K562 (cell line): ENCODE data around the gene PRTN3. TPM values are rescaled to one million over a fixed set of nuclear protein-coding genes. Genes with fewer than 3 reads are reported as not detected.

Source experiments
- ADNP ChIP-seq: fragments of 200-800 bp; sonication (Bioruptor generic); IDR thresholded peaks from 2 replicates; pipeline ENCODE4 v1.6.1; 2016; ENCODE audit warnings: missing genetic modification characterization, missing compliant biosample characterization
- BCL6 ChIP-seq: fragments of 250-450 bp; sonication (Bioruptor Pico); IDR thresholded peaks from 2 replicates; pipeline ENCODE4 v1.4.0; 2020
- CHD1 ChIP-seq: fragments of 200-600 bp; sonication (generic); IDR thresholded peaks from one replicate; pipeline ENCODE4 v1.6.1; 2012; ENCODE audit warnings: mild to moderate bottlenecking, moderate library complexity, low read length, inconsistent platforms
- CXXC5 ChIP-seq: fragments of 250-450 bp; sonication (Bioruptor Pico); IDR thresholded peaks from 2 replicates; pipeline ENCODE4 v1.8.0; 2022; ENCODE audit warnings: inconsistent platforms, mild to moderate bottlenecking, moderate library complexity
- ILF3 ChIP-seq: fragments of 450-650 bp; IDR thresholded peaks from 2 replicates; pipeline ENCODE4 v1.6.1; 2018; ENCODE audit warnings: antibody characterized with exemption, mild to moderate bottlenecking, moderate library complexity, borderline replicate concordance
- JUND ChIP-seq, 2 experiments: IDR thresholded peaks; 2 replicates in 1 of 2; 3 replicates in 1 of 2; pipeline ENCODE4 v1.6.1; 2011; ENCODE audit warnings: borderline replicate concordance in 2 of 2, low read depth in 2 of 2, low read length in 2 of 2, improper control_type of control experiment in 1 of 2, missing biosample characterization in 1 of 2, missing genetic modification characterization in 1 of 2, missing genetic modification reagents in 1 of 2
- MAZ ChIP-seq, 2 experiments: fragments of 450-650 bp in 1 of 2; sonication (generic) in 1 of 2; formaldehyde crosslinking; IDR thresholded peaks in 1 of 2; conservative IDR thresholded peaks in 1 of 2; 2 replicates each; pipeline versions ENCODE4 v1.4.0 to v1.5.0; 2020; ENCODE audit warnings: mild to moderate bottlenecking in 1 of 2, missing genetic modification reagents in 1 of 2
- POLR2B ChIP-seq: fragments of 450-650 bp; IDR thresholded peaks from 2 replicates; pipeline ENCODE4 v1.6.1; 2018; ENCODE audit warnings: low read depth; ENCODE audit not compliant: partially characterized antibody
- POU5F1 ChIP-seq: fragments of 150-350 bp; IDR thresholded peaks from 2 replicates; pipeline ENCODE4 v1.6.1; 2014; ENCODE audit warnings: borderline replicate concordance, low read length, low read depth, mild to moderate bottlenecking; ENCODE audit not compliant: partially characterized antibody
- PRPF4 ChIP-seq: fragments of 200-400 bp; formaldehyde crosslinking; IDR thresholded peaks from one replicate; pipeline ENCODE4 v1.6.1; 2017; ENCODE audit warnings: low read length, low read depth, mild to moderate bottlenecking; ENCODE audit not compliant: insufficient read depth, poor library complexity, severe bottlenecking
- RAD21 ChIP-seq, 2 experiments: fragments of 250-450 bp in 1 of 2; fragments of 450-650 bp in 1 of 2; sonication (Bioruptor Pico) in 1 of 2; formaldehyde crosslinking in 1 of 2; IDR thresholded peaks in 1 of 2; conservative IDR thresholded peaks in 1 of 2; 2 replicates each; pipeline versions ENCODE4 v1.4.0 to v1.8.0; 2020 to 2022; ENCODE audit warnings: mild to moderate bottlenecking in 2 of 2, moderate library complexity in 1 of 2
- RB1 ChIP-seq: fragments of 450-650 bp; IDR thresholded peaks from 2 replicates; pipeline ENCODE4 v1.6.1; 2017; ENCODE audit warnings: low read depth, mild to moderate bottlenecking
- SMAD3 ChIP-seq: fragments of 450-650 bp; formaldehyde crosslinking; conservative IDR thresholded peaks from 2 replicates; pipeline ENCODE4 v1.4.0; 2020; ENCODE audit warnings: mild to moderate bottlenecking
- SMARCA4 ChIP-seq: fragments of 450-650 bp; IDR thresholded peaks from 2 replicates; pipeline ENCODE4 v1.6.1; 2016
- ZFX ChIP-seq: sonication (generic); formaldehyde crosslinking; IDR thresholded peaks from 2 replicates; pipeline ENCODE4 v1.8.0; 2022; ENCODE audit warnings: mild to moderate bottlenecking, missing genetic modification reagents, moderate library complexity
- ZMIZ1 ChIP-seq, 2 experiments: fragments of 150-350 bp in 1 of 2; IDR thresholded peaks; 2 replicates each; pipeline ENCODE4 v1.6.1; 2012 to 2016; ENCODE audit warnings: low read depth in 2 of 2, low read length in 2 of 2, mild to moderate bottlenecking in 1 of 2, moderate library complexity in 1 of 2
- ZNF696 ChIP-seq: fragments of 250-450 bp; sonication (Bioruptor Pico); conservative IDR thresholded peaks from 2 replicates; pipeline ENCODE4 v1.4.0; 2020; ENCODE audit warnings: mild to moderate bottlenecking, moderate library complexity
- ZNF785 ChIP-seq: fragments of 250-450 bp; sonication (Bioruptor Pico); IDR thresholded peaks from 2 replicates; pipeline ENCODE4 v1.4.0; 2020; ENCODE audit warnings: mild to moderate bottlenecking
- polyA plus RNA-seq, 8 experiments: library from polyadenylated mRNA; depleted of rRNA in 4 of 8; stranded (reverse) in 5 of 8; unstranded in 3 of 8; fragments of >200 nt; fragmentation: Nextera tagmentation in 2 of 8; fragmentation: Illumina TruSeq in 1 of 8; extraction: Ambion mirVana in 2 of 8; extraction: Trizol in 1 of 8; gene quantifications; 2 replicates each; pipeline versions ENCODE4 v1.2.1 to v1.2.3, GENCODE V29; 2011 to 2014; ENCODE audit warnings: inconsistent platforms in 1 of 8, missing spikeins in 1 of 8
- total RNA-seq, 7 experiments: library from RNA; depleted of rRNA in 6 of 7; stranded (reverse); fragments of >200 nt in 6 of 7; fragmentation: Illumina TruSeq in 2 of 7; extraction: Trizol in 2 of 7; gene quantifications; 2 replicates each; pipeline versions ENCODE4 v1.2.1 to v1.2.3, GENCODE V29; 2011 to 2021; ENCODE audit warnings: low replicate concordance in 1 of 7
- TF ChIP-seq, protein P1 (sequence below), 2 experiments: fragments of 450-650 bp in 1 of 2; sonication (generic) in 1 of 2; formaldehyde crosslinking in 1 of 2; IDR thresholded peaks in 1 of 2; conservative IDR thresholded peaks in 1 of 2; 2 replicates each; pipeline versions ENCODE4 v1.6.1 to v1.8.1; 2016 to 2023; ENCODE audit warnings: mild to moderate bottlenecking in 2 of 2, moderate library complexity in 2 of 2, inconsistent platforms in 1 of 2, missing genetic modification reagents in 1 of 2
- TF ChIP-seq, protein P2 (sequence below): fragments of 250-450 bp; sonication (Bioruptor Pico); IDR thresholded peaks from 2 replicates; pipeline ENCODE4 v1.4.0; 2020; ENCODE audit warnings: borderline replicate concordance

The PRTN3 gene
- total and polyA plus RNA-seq, 9 of the 15 experiments (the other 6 are each of a cell fraction or from before 2014, with no cell fraction given) = 0.14 to 0.86 (median 0.43) TPM; not detected in 3

GRCh38 chr19:823565-824121 lies 17.2 kb upstream of the PRTN3 start (continued):
- TF ChIP-seq CHD1 = no peak
- no peak; the same call in 1 of the 2 replicates for TF ChIP-seq RB1
- no peak for TF ChIP-seq POU5F1
- no peak for TF ChIP-seq PRPF4
- TF ChIP-seq ZNF696 (CRISPR knock-in tag) = no peak
- 0 out of 2 replicates have a peak, but pooled peaks have one; percentile 7 for TF ChIP-seq BCL6 (CRISPR knock-in tag)
- peak; percentile 75 for TF ChIP-seq ZFX (CRISPR knock-in tag)
- no peak for TF ChIP-seq ADNP (tag)
- peak in 1 of 2 experiments; percentile 40; a peak in 1 of 4 replicates for TF ChIP-seq ZMIZ1 (IDR thresholded peaks at IDR 0.05; ENCODE audit: low read depth in 2 of 2, low read length in 2 of 2)
- peak; percentile 55 for TF ChIP-seq CXXC5
- TF ChIP-seq SMAD3 (CRISPR knock-in tag) = 0 out of 2 replicates have a peak, but pooled peaks have one; percentile 2
- TF ChIP-seq JUND (IDR thresholded peaks at IDR 0.05; ENCODE audit: borderline replicate concordance, low read depth, low read length) = peak; percentile 32
- TF ChIP-seq JUND (tag; IDR thresholded peaks at IDR 0.05; ENCODE audit: borderline replicate concordance, low read depth, low read length) = no peak
- TF ChIP-seq RAD21 (CRISPR knock-in tag; conservative IDR thresholded peaks at IDR 0.05 in 1 of 2, IDR thresholded peaks at IDR 0.05 in 1 of 2) = peak in 1 of 2 experiments; percentile 20; a peak in 2 of 4 replicates
- TF ChIP-seq ILF3 = no peak
- peak; percentile 67 for TF ChIP-seq POLR2B
- TF ChIP-seq, protein P1, sequence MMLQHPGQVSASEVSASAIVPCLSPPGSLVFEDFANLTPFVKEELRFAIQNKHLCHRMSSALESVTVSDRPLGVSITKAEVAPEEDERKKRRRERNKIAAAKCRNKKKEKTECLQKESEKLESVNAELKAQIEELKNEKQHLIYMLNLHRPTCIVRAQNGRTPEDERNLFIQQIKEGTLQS (IDR thresholded peaks at IDR 0.05) = peak; percentile 50; the same call in 1 of the 2 replicates
- TF ChIP-seq, protein P1 (CRISPR knock-in tag; conservative IDR thresholded peaks at IDR 0.05) = no peak
- TF ChIP-seq, protein P2, sequence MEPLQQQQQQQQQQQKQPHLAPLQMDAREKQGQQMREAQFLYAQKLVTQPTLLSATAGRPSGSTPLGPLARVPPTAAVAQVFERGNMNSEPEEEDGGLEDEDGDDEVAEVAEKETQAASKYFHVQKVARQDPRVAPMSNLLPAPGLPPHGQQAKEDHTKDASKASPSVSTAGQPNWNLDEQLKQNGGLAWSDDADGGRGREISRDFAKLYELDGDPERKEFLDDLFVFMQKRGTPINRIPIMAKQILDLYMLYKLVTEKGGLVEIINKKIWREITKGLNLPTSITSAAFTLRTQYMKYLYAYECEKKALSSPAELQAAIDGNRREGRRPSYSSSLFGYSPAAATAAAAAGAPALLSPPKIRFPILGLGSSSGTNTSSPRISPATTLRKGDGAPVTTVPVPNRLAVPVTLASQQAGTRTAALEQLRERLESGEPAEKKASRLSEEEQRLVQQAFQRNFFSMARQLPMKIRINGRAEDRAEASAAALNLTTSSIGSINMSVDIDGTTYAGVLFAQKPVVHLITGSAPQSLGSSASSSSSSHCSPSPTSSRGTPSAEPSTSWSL (CRISPR knock-in tag) = 0 out of 2 replicates have a peak, but pooled peaks have one; percentile 5
- peak; percentile 48; the same call in 1 of the 2 replicates for TF ChIP-seq SMARCA4
- TF ChIP-seq ZNF785 (CRISPR knock-in tag) = no peak
- TF ChIP-seq MAZ (CRISPR knock-in tag; conservative IDR thresholded peaks at IDR 0.05 in 1 of 2, IDR thresholded peaks at IDR 0.05 in 1 of 2) = peak; percentile 82 to 92
- TF ChIP-seq, all 486 proteins: peak for 100
